ENCODE measurements around the gene PPP3CA. TPM values are rescaled to one million over a fixed set of nuclear protein-coding genes. Genes with fewer than 3 reads are reported as not detected.

The PPP3CA gene
- total and polyA plus RNA-seq, 9 donors = 19.4 to 47.9 (median 37.9) TPM

GRCh38 chr4:101322743-101323142, 24.6 kb downstream of the PPP3CA start:
- H3K4me1 ChIP-seq (ENCODE audit: insufficient read depth) = peaks cover 5% of the 10 kb centered on the region
- intact Hi-C loops (cut with DNase I) = no loop called here
- H3K27ac ChIP-seq = no peak overlapping the region
- no peak for TF ChIP-seq POLR2A (IDR thresholded peaks at IDR 0.05)
- no peak for TF ChIP-seq EP300 (IDR thresholded peaks at IDR 0.05)
- no peak for TF ChIP-seq CTCF (IDR thresholded peaks at IDR 0.05)
- H3K27me3 ChIP-seq = no peaks in the 10 kb centered on the region
- no peaks in the 10 kb centered on the region for H3K36me3 ChIP-seq
- no peak overlapping the region for H3K4me3 ChIP-seq
- no peaks in the 10 kb centered on the region for H3K9me3 ChIP-seq
- 95 to 100% (median 100%) methylated on average over 1 of the region's 1 CpG for WGBS, 3 donors
- DNase-seq = no peak

GRCh38 chr4:101321481-101322042, 25.8 kb downstream of the PPP3CA start:
- 37 to 44% (median 38%) methylated on average over 4 of the region's 4 CpGs for WGBS, 3 donors
- TF ChIP-seq CTCF (IDR thresholded peaks at IDR 0.05) (no peak), EP300 (IDR thresholded peaks at IDR 0.05) (no peak), POLR2A (IDR thresholded peaks at IDR 0.05) (no peak)
- Histone ChIP-seq H3K4me1 (ENCODE audit: insufficient read depth) (peaks cover 5% of the 10 kb centered on the region), H3K36me3 (no peaks in the 10 kb centered on the region), H3K27me3 (no peaks in the 10 kb centered on the region), H3K9me3 (no peaks in the 10 kb centered on the region), H3K4me3 (no peak overlapping the region), H3K27ac (no peak overlapping the region)
- no peak for DNase-seq
- intact Hi-C loops (cut with DNase I) = no loop called here

GRCh38 chr4:101315786-101316185, 31.5 kb downstream of the PPP3CA start:
- no peaks in the 10 kb centered on the region for H3K36me3 ChIP-seq
- TF ChIP-seq EP300 (IDR thresholded peaks at IDR 0.05) (no peak), CTCF (IDR thresholded peaks at IDR 0.05) (no peak), POLR2A (IDR thresholded peaks at IDR 0.05) (no peak)

GRCh38 chr4:101315041-101315440, 32.3 kb downstream of the PPP3CA start:
- Histone ChIP-seq H3K9me3 (no peaks in the 10 kb centered on the region), H3K4me1 (ENCODE audit: insufficient read depth) (peaks cover 3% of the 10 kb centered on the region), H3K27ac (no peak overlapping the region), H3K4me3 (no peak overlapping the region), H3K27me3 (no peaks in the 10 kb centered on the region), H3K36me3 (no peaks in the 10 kb centered on the region)
- DNase-seq = no peak
- WGBS, 3 donors = 93 to 96% (median 95%) methylated on average over 2 of the region's 2 CpGs
- TF ChIP-seq EP300 (IDR thresholded peaks at IDR 0.05) (no peak), CTCF (IDR thresholded peaks at IDR 0.05) (no peak), POLR2A (IDR thresholded peaks at IDR 0.05) (no peak)
- intact Hi-C loops (cut with DNase I) = no loop called here

More at GRCh38 chr4:101315786-101316185, 31.5 kb downstream of the PPP3CA start:
- Histone ChIP-seq H3K27ac (no peak overlapping the region), H3K4me3 (no peak overlapping the region), H3K27me3 (no peaks in the 10 kb centered on the region), H3K4me1 (ENCODE audit: insufficient read depth) (peaks cover 3% of the 10 kb centered on the region), H3K9me3 (no peaks in the 10 kb centered on the region)
- WGBS, 3 donors = 95 to 98% (median 98%) methylated on average over 3 of the region's 3 CpGs
- intact Hi-C loops (cut with DNase I) = no loop called here
- no peak for DNase-seq
